GM19328 (cell line): Measurements from ENCODE around the gene TNFSF13.

Source experiments
- ATAC-seq: cut with Tn5 transposase; IDR thresholded peaks from one replicate; pipeline ENCODE4 v1.9.1; 2021; ENCODE audit warnings: mild to moderate bottlenecking, moderate library complexity; ENCODE audit not compliant: unreplicated experiment

The TNFSF13 gene

DNA sequence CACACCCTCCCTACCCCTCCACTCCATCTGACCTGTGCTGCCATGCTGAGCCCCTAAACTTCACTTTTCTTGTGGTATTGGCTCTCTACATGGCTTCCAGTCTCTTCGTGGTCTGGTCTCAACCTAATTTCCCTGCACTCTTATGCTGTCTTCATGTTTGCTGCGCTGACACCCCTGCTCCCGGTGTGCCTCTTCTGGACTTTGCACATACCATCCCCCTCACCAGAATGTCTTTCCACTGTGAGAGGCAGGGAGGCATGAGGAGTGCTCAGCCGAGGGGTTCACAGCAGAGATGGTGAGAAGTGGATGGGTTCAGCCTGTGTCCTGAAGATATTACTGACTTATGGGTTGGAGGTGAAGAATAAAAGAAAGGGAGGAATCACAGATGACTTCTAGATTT is 7.2 kb upstream of the TNFSF13 start:
- no peak for ATAC-seq

DNA sequence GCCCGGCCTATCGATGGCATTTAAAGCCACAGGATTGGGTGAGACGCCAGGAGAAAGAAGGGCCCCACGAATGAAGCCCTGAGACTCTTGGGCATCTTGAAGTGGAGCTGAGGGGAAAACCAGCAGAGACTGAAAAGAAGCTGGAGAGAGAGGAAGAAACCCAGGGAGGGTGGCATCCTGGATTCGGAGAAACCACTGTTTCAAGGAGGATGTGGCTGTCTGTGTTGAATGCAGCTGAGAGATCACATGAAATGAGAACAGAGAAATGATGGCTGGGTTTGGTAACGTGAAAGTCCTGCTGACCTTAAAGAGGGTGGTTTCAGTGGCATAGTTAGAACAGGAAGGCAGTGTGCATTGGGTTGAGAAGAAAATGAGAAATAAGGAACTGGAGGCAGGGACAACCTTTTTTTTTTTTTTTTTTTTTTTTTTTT is 5.9 kb upstream of the TNFSF13 start:
- no peak for ATAC-seq

DNA sequence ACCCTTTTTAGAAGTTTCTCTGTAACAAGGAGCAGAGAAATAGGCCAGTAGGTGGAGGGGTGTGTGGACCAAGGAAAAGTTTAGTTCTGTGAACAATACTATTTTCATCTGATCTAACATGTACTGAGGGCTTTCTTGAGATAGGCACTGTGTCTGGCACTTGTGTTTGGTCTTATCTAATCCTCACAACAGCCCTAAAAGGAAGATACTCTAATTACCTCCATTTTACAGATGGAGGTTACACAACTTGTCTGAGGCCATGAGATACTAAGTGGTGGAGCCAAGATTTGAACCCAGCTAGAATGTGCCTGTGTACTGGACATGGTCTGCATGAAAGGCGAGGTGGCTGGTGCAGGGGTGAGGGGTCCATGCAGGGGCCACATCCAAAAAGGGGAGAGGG is 5.2 kb upstream of the TNFSF13 start:
- ATAC-seq, result no peak

DNA sequence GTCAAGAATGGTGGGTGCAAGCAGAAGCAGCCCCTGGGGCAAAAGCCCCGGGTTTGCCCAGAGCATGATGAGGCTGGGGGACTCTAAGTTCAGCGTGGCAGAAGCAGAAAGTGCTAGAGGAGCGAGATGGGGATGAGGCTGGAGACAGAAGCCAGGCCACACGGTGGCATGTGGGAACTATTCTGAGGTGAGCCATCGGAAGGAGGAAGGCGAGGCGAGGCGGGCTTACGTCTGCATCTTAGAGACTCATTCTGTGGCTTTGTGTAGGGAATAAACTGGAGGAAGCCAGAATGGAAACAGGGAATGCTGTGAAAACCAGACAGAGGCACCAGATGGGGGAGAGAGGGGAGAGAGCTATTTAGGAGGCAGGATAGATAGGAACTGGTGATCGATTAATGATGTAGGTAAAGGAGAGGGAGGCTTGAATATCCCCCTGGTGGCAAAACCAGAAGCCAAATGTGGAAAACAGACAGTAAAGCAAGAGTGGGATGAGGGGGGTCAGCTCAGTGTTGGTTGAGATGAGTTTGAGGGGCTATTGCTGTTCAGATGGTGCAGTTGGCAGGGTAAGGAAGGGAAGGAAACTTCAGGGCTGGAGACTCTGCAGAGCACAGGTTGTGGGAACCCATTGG is 3.1 kb upstream of the TNFSF13 start:
- no peak for ATAC-seq

DNA sequence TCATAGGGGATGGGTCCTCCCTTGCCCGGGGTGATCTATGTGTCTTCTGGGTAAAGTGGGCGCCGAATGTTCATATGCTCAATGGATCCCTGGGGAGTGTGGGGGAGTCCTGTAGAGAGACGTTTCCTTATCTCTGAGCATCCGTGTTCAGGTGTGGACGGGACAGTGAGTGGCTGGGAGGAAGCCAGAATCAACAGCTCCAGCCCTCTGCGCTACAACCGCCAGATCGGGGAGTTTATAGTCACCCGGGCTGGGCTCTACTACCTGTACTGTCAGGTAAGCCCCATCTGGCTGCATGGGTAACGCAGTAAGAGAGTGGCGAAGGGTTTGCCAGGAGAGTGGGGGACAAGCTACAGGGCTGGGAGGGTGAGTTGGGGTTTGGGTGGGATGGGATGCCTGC is 1.9 kb upstream of the TNFSF13 start:
- no peak for ATAC-seq

DNA sequence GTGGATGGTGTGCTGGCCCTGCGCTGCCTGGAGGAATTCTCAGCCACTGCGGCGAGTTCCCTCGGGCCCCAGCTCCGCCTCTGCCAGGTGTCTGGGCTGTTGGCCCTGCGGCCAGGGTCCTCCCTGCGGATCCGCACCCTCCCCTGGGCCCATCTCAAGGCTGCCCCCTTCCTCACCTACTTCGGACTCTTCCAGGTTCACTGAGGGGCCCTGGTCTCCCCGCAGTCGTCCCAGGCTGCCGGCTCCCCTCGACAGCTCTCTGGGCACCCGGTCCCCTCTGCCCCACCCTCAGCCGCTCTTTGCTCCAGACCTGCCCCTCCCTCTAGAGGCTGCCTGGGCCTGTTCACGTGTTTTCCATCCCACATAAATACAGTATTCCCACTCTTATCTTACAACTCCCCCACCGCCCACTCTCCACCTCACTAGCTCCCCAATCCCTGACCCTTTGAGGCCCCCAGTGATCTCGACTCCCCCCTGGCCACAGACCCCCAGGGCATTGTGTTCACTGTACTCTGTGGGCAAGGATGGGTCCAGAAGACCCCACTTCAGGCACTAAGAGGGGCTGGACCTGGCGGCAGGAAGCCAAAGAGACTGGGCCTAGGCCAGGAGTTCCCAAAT is 1.3 kb upstream of the TNFSF13 start:
- ATAC-seq, result no peak

DNA sequence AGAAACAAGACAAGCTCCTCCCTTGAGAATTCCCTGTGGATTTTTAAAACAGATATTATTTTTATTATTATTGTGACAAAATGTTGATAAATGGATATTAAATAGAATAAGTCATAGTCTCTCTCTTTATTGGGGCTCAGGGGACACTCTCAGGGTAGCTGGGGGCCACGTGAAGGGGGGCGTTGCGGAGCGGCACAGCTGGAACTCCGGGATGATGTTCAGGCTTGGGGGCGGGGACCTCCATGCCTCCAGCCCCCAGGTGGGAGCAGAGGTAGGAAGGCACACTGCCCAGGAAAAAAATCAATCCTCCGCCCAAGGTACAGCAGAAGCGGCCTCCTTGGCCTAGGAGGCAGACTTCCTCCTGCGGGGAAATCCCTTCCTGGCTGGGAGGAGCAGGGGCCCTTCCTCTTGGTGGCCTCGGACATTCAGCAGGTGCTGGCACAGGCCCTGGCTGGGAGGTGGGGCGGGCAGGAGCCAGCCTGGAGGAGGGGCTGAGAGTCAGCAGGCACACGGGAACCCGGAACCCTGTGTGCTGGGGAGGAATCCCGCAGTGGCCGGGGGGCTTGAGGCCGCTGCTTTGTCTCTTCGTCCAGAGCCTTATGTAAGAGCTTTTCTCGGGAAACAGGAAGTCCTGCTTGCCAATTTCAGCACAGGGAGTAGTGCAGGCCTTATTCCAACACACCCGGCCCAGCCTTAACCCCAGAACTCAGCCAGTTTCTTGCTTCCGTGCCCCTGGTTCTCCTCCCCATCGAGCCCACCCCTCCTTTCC is 591 bp upstream of the TNFSF13 start:
- ATAC-seq, result no peak

DNA sequence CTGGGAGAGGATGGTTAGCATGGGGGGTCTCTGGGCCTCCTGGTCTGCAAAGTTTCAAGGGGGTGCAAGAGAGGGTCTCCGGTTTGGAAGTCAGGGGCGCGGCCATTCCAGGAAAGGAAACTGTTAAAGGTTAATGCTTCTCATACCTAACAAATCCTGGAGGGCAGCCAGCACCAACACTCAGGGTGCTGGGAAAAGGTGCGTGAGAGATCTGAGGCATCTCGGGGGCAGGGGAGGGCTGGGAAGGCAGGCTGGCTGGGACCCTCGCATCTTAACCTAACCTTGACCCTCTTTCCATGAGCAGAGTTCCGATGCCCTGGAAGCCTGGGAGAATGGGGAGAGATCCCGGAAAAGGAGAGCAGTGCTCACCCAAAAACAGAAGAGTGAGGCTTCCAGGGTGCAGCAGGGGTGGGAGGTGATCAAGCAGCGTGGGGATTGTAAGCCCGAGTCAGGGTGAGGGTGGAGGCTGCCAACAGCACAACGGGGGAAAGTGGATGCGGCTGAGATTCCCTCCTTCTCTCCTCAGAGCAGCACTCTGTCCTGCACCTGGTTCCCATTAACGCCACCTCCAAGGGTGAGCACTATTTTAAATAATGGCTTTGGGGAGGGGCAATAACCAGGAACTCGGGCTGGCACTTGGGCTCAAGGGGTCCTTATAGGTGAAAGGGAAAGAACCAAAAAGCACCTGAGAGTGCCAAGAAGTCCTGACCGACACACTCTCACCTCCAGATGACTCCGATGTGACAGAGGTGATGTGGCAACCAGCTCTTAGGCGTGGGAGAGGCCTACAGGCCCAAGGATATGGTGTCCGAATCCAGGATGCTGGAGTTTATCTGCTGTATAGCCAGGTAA is 996 bp downstream of the TNFSF13 start:
- no peak for ATAC-seq

DNA sequence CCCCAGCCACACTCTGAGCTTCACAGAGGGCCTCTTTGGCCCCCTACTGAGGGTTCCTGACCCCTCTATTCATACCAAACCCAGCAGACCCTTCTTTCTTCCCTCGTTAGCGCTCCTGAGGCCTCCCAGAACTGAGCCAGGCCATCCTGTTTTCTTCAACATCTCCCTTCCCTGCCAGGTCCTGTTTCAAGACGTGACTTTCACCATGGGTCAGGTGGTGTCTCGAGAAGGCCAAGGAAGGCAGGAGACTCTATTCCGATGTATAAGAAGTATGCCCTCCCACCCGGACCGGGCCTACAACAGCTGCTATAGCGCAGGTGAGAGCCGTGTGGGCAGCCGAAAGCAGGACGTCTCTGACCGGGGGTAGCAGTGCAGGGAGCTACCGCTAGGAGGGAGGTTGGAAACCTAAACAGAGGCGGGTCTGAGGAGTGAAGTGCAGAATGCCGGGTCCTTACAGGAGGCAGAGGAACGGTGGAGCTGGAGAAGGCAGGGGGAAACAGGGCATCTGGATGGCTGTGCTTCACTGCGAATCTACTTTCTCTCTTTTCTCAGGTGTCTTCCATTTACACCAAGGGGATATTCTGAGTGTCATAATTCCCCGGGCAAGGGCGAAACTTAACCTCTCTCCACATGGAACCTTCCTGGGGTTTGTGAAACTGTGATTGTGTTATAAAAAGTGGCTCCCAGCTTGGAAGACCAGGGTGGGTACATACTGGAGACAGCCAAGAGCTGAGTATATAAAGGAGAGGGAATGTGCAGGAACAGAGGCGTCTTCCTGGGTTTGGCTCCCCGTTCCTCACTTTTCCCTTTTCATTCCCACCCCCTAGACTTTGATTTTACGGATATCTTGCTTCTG is 1.9 kb downstream of the TNFSF13 start:
- ATAC-seq, result no peak

DNA sequence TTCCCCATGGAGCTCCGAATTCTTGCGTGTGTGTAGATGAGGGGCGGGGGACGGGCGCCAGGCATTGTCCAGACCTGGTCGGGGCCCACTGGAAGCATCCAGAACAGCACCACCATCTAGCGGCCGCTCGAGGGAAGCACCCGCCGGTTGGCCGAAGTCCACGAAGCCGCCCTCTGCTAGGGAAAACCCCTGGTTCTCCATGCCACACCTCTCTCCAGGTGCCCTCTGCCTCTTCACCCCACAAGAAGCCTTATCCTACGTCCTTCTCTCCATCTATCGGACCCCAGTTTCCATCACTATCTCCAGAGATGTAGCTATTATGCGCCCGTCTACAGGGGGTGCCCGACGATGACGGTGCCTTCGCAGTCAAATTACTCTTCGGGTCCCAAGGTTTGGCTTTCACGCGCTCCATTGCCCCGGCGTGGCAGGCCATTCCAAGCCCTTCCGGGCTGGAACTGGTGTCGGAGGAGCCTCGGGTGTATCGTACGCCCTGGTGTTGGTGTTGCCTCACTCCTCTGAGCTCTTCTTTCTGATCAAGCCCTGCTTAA is 2.6 kb downstream of the TNFSF13 start:
- no peak for ATAC-seq

DNA sequence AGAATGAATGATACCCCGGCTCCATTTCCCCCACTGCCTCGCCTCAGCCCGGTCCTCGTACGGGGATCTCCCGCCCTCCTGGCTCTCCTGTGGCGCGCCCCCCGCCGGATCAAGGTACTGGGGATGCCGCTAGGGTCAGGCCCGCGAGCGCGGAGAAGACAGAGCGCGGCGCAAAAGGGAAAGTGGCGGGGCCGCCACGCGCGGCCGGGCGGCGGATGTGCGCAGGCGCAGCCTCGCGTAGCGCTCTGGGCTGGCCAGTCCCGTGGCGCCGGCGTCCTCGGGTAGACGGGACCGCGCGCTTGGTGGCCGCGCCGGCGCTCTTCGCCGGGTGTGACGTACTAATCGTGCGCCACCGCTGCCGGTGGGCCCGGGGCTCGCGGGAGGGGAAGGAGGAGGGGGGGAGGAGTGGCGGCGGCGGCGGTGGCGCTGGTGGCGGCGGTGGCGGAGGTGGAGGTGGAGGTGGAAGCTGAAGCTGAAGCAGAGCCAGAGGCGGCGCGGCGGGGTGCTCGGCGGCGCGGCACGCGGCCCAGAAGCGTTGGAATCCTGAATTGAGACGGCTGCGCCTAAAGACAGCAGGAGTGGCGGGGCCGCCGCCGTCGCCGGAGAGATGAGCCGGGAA is 3.1 kb downstream of the TNFSF13 start, which contains the start of gene SENP3:
Gene SENP3, plus strand, starts transcription at position 331 of the 619 bp plus-strand sequence. CDS start 1,158 bp downstream, outside the sequence.
- ATAC-seq, result peak; percentile 70

DNA sequence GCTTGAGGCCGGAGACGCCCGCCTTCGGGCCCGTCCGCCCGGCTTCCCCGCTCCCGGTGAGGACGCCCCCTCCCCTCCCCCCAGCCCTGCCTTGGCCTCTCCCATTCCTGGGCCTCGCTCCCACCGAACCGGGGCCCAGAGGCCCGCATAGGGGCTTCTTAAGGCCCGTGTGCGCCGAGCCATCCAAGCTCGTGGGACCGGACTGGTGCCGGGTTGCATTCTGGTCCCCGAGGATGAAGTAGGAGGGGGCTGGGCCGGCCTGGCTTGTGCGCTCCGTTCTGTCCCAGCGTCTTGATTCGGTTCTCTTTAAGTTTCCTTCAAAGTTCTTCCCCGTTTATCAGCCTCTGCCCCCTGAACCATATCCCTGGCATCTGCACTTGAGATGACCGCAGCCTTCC is 3.7 kb downstream of the TNFSF13 start:
- no peak for ATAC-seq

DNA sequence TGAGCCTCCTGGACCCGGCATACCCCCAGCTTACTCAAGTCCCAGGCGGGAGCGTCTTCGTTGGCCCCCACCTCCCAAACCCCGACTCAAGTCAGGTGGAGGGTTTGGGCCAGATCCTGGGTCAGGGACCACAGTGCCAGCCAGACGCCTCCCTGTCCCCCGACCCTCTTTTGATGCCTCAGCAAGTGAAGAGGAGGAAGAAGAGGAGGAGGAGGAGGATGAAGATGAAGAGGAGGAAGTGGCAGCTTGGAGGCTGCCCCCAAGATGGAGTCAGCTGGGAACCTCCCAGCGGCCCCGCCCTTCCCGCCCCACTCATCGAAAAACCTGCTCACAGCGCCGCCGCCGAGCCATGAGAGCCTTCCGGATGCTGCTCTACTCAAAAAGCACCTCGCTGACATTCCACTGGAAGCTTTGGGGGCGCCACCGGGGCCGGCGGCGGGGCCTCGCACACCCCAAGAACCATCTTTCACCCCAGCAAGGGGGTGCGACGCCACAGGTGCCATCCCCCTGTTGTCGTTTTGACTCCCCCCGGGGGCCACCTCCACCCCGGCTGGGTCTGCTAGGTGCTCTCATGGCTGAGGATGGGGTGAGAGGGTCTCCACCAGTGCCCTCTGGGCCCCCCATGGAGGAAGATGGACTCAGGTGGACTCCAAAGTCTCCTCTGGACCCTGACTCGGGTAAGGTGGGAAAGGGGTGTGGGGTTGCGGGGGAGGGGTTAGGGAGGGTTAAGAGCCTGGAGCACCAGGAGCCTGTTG is 4.7 kb downstream of the TNFSF13 start:
- no peak for ATAC-seq

DNA sequence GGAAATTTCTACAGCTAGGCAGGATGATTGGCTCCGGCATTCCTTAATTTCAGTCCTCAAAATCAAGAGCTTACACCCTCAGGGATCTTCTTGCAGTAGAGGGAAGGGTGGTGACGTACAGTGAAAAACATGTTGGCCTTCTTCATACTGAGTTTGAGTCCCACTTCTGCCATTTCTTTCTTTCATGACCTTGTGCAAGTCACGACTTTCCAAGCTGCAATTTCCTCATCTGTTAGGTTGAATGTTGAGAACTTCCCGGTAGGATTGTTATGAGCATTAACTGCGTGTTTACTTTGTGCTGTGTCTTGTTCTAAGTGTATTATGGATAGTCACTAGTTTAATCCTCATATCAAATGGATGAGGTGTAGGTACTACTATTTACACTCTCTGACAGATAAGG is 11.0 kb downstream of the TNFSF13 start:
- no peak for ATAC-seq

DNA sequence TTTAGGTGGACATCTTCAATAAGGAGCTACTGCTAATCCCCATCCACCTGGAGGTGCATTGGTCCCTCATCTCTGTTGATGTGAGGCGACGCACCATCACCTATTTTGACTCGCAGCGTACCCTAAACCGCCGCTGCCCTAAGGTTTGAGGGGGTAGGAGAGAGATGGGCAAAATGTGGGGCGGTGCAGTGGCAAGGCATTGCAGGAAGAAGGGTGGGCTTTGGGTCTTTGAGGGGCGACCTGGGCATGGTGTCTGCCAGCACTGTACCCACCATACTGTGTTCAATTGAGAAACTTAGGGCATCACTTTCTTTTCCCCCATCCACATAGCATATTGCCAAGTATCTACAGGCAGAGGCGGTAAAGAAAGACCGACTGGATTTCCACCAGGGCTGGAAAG is 11.8 kb downstream of the TNFSF13 start:
- ATAC-seq, result no peak

DNA sequence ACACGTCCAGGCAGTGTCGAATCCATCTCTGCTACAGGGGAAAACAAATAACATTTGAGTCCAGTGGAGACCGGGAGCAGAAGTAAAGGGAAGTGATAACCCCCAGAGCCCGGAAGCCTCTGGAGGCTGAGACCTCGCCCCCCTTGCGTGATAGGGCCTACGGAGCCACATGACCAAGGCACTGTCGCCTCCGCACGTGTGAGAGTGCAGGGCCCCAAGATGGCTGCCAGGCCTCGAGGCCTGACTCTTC is 13.7 kb downstream of the TNFSF13 start:
- no peak for ATAC-seq

DNA sequence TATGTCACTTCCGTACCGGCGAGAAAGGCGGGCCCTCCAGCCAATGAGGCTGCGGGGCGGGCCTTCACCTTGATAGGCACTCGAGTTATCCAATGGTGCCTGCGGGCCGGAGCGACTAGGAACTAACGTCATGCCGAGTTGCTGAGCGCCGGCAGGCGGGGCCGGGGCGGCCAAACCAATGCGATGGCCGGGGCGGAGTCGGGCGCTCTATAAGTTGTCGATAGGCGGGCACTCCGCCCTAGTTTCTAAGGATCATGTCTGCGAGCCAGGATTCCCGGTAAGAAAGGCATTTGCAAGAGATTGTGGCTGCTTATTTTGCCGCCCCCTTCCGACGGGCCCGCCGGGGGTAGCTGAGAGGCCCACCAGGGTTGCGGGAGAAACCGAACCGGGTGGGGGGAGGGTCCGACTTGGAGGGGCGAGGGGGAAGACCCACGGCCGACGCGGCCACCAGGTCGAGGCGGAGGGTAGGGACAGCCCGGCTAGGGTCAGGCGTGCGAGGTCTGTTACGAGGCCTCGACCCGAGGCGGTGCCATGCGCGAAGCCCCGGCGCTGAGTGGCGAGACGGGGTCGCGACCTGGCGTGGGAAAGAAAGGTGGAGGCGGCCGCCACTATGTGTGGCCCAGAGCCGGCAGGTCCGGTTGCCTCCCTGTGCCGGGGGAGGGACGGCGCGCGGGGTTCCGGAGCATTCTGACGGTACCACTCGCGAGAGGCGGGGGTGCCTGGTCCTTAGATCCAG is 14.2 kb downstream of the TNFSF13 start:
- peak; percentile 89 for ATAC-seq

DNA sequence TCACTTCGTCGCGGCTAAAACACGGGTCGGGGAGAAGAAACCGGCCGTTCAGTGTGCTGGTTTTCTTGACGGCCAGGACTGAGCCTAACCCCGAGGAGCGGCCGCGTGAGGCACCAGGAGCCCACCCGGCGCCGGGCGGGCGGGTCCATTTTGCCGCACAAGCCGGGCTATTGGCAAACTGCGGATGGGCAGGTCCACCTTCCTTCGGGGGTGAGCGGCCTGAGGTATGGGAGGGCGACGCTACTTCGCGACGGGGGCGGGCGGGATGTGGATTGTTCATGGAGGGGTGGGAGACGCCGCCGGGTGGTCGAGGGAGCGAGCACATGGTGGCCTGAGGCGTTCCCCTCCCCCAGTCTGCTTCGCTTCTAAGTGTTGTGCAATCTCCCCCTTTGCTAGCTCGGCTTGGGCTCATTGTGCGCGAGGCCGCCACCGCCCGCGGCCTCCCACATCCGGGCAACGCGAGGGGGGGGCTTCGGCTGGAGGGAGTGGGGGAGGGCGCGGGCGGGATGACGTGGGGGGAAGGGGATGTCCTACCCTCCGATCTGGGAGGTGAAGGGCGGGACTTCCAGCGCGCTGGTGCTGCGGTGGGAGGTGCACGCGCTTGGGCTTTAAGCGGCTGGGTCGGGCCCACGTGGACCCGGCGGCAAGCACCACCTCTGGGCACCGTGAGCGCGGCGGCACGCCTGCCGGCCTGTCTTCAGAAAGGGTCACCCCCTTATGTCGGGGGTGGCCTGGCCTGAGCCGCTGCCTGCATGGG is 15.0 kb downstream of the TNFSF13 start:
- no peak for ATAC-seq
